ENCODE results near the gene PRKG1. TPM values are rescaled to one million over a fixed set of nuclear protein-coding genes. Genes with fewer than 3 reads are reported as not detected.

PRKG1 gene
- total RNA-seq, 1 donor from 2014 or later: 0.17 TPM

DNA sequence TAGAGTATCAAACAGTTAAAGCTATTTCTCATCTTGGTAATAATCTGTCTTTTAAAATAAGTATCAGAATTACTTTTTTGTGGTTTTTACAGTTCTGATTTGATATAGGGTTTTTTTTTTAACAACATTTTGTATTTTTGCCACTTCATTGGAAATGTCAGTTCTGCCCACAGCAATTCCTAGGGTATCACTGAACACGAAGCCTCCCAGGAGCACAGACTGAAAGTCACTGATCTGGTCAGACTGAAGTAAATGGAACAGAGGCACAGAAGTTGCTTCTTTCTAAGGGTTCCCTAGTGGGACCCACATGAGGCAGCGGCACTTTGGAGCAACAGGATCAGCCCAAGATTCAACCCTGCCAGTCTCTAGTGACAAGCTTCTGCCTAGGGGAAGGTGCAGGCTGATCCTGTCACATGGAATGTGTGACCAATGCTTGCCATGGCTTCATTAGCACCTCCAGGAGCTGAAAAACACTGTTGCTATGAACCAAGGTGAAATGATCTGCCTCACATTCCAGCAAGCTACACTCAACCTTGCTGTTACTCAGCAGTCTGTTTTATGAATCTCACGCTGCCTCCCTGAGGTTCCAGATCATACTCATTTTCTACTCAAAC lies 898.6 kb downstream of the PRKG1 start:
- no peak overlapping the region for H3K4me3 ChIP-seq (ENCODE audit: low read depth, low read length)
- no peak for DNase-seq (ENCODE audit: low read depth)
- TF ChIP-seq, protein P1, sequence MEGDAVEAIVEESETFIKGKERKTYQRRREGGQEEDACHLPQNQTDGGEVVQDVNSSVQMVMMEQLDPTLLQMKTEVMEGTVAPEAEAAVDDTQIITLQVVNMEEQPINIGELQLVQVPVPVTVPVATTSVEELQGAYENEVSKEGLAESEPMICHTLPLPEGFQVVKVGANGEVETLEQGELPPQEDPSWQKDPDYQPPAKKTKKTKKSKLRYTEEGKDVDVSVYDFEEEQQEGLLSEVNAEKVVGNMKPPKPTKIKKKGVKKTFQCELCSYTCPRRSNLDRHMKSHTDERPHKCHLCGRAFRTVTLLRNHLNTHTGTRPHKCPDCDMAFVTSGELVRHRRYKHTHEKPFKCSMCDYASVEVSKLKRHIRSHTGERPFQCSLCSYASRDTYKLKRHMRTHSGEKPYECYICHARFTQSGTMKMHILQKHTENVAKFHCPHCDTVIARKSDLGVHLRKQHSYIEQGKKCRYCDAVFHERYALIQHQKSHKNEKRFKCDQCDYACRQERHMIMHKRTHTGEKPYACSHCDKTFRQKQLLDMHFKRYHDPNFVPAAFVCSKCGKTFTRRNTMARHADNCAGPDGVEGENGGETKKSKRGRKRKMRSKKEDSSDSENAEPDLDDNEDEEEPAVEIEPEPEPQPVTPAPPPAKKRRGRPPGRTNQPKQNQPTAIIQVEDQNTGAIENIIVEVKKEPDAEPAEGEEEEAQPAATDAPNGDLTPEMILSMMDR (conservative IDR thresholded peaks at IDR 0.05; ENCODE audit: low read depth, low read length): no peak

DNA sequence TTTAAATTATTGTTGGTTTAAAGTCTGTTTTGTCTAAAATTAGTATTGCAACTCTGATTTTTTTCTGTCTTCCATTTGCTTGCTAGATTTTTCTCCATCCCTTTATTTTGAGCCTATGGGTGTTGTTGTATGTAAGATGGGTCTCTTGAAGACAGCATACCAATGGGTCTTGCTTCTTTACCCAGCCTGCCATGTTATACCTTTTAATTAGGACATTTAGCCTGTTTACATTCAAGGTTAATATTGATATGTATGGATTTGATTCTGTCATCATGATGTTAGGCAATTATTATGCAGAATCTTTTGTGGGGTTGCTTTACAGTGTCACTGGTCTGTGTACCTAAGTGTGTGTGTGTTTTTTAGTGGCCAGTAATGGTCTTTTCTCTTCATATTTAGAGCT lies 906.5 kb downstream of the PRKG1 start:
- no peak for DNase-seq (ENCODE audit: low read depth)
- TF ChIP-seq, protein P1 (conservative IDR thresholded peaks at IDR 0.05; ENCODE audit: low read depth, low read length): no peak
- no peak overlapping the region for H3K4me3 ChIP-seq (ENCODE audit: low read depth, low read length)

DNA sequence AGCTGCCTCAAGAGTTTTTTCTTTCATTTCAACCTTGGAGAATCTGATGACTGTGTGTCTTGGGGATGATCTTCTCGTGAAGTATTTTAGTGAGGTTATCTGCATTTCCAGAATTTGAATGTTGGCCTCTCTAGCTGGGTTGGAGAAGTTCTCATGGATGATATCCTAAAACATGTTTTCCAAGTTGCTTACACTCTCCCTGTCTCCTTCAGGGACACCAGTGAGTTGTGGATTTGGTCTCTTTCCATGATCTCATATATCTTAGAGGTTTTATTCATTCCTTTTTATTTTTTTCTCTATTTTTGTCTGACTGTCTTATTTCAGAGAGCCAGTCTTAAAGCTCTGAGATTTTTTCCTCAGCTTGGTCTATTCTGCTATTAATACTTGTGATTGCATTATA lies 907.4 kb downstream of the PRKG1 start:
- TF ChIP-seq, protein P1 (conservative IDR thresholded peaks at IDR 0.05; ENCODE audit: low read depth, low read length): no peak
- H3K4me3 ChIP-seq (ENCODE audit: low read depth, low read length): no peak overlapping the region
- no peak for DNase-seq (ENCODE audit: low read depth)

DNA sequence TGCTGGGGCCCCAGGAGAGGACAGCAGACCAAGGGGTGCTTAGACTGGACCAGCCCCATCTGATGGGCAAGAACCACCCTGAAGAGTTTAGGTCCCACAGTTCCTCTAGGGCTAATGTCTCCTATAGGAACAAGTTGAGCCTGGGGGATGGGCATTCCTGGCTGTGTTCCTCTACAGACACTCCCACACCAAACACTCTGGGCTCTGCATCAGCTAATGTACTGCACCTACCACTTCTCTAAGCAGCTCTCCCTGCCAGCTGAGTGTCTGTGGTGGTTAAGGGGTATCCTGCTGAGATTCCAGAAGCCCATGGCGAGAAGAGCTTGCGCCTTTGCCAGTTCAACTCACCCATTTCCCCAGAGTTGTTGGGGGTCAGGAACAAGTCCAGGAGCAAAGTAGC lies 909.2 kb downstream of the PRKG1 start:
- TF ChIP-seq, protein P1 (conservative IDR thresholded peaks at IDR 0.05; ENCODE audit: low read depth, low read length): no peak
- no peak overlapping the region for H3K4me3 ChIP-seq (ENCODE audit: low read depth, low read length)
- no peak for DNase-seq (ENCODE audit: low read depth)

DNA sequence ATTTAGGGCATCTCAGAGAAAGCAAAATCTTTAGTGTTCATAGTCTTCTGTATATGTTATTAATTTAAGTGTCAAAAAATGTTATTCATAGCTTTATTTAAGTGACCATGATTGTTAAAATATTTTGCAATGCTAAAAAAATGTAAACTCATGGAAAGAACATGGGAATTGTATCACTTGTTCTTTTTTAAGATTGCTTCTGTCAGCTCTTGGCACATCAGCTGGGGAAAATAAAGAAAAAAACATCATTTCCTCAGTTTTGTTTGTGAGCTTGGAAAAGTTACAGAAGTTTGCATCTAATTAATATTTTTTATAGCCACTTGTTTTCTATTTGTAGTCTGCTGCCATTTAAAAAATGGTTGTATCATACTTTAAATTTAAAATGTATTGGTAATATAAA lies 911.0 kb downstream of the PRKG1 start:
- DNase-seq (ENCODE audit: low read depth): no peak
- TF ChIP-seq, protein P1 (conservative IDR thresholded peaks at IDR 0.05; ENCODE audit: low read depth, low read length): no peak
- H3K4me3 ChIP-seq (ENCODE audit: low read depth, low read length): no peak overlapping the region

DNA sequence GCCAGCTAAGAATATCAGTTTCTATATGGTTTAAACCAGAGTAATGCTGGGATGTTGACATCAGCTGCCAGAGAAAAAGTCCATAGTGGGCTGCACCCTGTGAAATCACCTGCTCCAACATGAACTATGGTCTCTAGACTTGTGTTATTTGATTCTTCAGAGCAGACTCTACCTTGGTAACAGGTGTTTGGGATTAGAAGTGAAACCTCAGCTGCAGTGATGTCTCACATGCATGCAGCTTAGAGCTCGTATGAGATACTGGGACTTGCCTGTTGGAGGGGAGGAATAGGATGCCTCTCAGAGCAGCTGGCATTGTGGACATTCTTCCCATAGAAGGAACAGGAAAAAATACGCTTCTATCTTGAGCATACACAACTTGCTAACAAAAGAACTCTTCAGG lies 912.2 kb downstream of the PRKG1 start:
- no peak overlapping the region for H3K4me3 ChIP-seq (ENCODE audit: low read depth, low read length)
- TF ChIP-seq, protein P1 (conservative IDR thresholded peaks at IDR 0.05; ENCODE audit: low read depth, low read length): no peak
- no peak for DNase-seq (ENCODE audit: low read depth)

DNA sequence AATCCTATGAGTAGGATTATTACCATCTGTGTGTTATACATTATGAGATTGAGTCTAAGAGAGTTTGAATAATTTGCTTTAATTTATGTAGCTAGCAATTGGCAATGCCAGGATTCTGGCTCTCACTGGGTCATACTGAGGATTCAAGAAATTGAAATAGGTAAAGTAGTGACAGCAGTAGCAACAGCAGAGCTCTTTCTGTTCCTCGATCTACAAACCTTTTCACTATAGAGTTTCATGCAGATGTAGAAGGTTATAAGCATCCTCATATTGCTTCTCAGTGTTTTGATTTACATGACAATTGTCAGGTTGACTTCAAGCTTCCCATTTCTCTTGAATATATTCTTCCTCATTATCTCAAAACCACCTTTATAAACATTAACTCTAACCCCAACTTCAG lies 919.2 kb downstream of the PRKG1 start:
- no peak for DNase-seq (ENCODE audit: low read depth)
- H3K4me3 ChIP-seq (ENCODE audit: low read depth, low read length): no peak overlapping the region
- TF ChIP-seq, protein P1 (conservative IDR thresholded peaks at IDR 0.05; ENCODE audit: low read depth, low read length): no peak

All from epithelial cell of proximal tubule (primary cell).